ENCODE data around the gene STK33.
"Not testable (repeated sequence)": the region's sequence is repeated elsewhere in the genome, so short reads cannot be mapped to it uniquely, and the experiment has no call there.

Gene STK33

GRCh38 chr11:8543278-8543677 lies 50.8 kb downstream of the STK33 start:
- DNase-seq (ENCODE audit: low spot score), result no peak

GRCh38 chr11:8541448-8541847 lies 52.6 kb downstream of the STK33 start:
- no peak for DNase-seq (ENCODE audit: low spot score)

DNA sequence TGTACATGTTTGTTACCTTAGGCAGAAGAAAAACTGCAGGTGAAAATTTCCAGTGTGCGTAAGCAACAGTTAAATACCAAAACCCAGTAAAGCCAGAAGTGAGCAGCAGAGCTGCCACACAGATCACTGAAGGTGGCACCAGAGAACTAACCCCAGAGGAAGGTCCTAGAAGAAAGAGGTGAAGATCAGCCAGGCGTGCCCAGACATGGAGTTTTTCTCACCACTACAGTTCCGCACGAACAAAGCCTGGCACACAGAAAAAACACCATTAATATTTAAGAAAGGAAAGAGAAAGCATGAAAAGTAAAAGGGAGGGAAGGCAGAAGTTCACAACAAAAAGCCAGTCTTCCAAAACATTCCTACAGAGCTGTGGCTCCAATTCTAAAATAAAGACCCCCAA lies 60.7 kb downstream of the STK33 start:
- no peak for DNase-seq (ENCODE audit: low spot score)

DNA sequence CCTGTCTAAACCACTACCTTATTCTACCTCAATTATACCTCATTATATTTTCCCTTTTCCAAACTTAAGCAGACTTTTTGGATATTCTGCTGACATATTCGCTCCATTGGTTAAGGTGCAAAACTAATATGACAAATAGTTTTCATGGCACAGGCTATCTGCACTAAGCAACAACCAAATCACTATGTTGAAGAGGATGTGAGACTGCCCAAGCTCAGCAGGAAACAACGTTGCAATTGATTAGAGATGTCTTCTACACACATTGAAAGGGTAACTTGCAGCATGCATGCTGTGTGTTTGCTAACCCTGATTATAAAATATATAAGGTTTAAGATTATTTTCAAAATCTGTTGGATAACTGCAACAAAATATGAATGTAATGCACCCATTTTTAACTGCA lies 61.6 kb downstream of the STK33 start:
- DNase-seq (ENCODE audit: low spot score), result no peak

- no peak for DNase-seq (ENCODE audit: low spot score)
Observed at GRCh38 chr11:8531982-8532381, 62.0 kb downstream of the STK33 start.

DNA sequence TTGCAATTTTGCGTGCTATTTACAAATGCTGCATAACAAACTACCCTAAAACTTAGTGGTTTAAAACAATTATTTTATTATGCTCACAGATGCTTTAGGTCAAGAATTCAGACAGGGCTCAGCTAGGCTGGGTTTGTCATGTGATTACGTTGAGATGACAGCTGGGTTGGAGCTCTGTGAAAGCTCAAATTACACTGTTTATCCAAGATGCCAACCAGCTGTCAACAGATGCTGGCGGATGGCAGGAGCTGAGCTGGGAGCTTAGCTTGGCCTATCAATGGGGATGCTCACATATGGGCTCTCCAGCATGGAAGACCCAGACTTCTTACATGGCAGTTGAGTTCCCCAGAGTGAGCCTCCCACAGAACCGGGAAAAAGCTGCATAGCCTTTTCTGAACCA lies 62.7 kb downstream of the STK33 start:
- no peak for DNase-seq (ENCODE audit: low spot score)

DNA sequence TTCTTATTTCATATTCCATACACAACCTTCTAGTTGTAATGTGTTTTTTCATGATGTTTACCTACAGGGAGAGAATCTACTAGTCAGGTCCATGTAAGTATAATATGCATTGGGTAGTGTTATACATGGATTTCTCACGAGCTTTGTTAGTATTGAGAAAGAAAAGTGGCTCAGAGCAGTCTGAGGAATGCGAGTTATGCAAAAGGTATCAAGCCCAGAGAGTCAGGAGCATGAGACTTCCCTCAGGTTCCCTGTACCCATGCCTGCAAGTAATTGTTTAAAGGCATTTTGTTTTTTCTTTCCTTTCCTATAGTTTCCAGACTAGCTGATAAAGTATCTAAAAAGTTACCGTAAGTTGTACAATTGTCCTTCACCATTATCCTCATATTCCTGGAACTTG lies 66.1 kb downstream of the STK33 start:
- no peak for DNase-seq (ENCODE audit: low spot score)

GRCh38 chr11:8523396-8523795 lies 70.6 kb downstream of the STK33 start:
- DNase-seq (ENCODE audit: low spot score), result no peak

- no peak for DNase-seq (ENCODE audit: low spot score)
Observed at GRCh38 chr11:8512547-8512946, 81.5 kb downstream of the STK33 start.

DNA sequence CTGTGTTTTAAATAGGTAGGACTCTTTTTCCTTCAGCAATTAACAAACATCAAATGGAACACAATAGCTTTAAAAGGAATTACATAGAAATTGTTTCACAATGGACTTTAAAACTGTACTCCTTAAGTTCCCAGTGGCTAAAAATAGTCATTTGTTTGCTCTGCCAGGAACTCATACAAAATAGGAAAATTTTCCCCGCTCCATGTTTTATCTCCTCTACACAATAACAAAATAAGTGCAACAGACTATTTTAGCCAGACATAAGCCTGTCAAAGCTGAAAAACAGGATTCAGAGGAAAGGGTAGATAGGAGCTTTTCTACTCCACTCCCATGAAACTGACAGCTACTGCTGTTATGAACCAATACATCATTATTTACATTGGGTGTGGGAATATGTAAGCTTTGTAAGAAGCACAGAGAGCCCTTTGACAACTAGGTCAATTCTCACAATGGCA lies 90.1 kb downstream of the STK33 start:
- DNase-seq (ENCODE audit: low spot score), result no peak

DNA sequence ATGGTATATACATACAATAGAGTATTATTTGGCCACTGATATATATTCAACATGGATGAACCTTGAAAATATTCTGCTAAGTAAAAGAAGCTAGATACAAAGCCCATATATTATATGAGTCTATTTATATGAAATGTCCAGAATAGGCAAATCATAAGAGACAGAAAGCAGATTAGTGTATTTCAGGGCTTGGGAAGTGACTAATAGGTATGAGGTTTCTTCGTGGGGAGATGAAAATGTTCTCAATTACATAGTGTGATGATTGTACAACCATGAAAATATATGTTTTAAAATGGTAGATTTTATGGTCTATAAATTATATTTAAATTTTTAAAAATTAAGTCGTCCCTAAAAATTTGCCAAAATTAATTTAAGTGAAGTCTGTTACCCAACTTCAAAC lies 92.2 kb downstream of the STK33 start:
- no peak for DNase-seq (ENCODE audit: low spot score)

DNA sequence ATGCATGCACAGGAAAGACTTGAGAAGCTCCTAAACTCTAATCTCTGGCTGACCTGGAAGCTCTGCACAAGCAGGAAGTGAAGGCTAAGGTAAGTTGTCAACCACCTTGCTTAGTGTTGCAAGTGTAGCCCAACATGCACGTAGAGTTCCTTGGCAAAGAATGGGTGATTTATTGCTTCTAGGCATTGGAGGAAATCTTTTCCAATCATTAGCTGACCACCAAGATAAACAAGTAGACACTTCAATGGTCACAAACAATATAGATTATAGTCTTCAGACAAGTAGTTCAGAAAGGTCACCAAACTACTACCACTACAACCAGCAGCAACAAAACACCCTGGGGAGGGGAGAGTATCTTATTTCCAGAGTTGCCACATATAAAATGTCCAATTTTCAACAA lies 105.6 kb downstream of the STK33 start:
- DNase-seq (ENCODE audit: low spot score), result no peak

GRCh38 chr11:8487261-8487660 lies 106.8 kb downstream of the STK33 start:
- DNase-seq (ENCODE audit: low spot score), result no peak

DNA sequence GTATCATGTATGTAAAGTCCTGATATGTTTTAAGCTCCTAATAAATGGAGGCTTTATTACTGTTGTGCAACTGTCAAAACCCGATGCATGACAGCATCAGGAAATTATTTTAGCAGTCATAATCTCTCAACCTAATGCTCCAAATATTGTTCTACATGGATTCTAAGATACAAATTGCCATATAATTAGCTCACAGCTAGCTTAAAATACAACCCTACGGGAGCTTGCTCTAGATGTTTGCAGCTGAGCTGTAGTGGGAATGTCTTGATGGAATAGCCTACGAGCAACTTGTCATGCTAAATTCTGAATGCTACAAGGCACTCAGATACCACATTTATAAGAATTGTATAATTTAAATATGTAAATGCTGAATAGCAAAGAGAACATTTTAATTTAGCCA lies 109.8 kb downstream of the STK33 start:
- DNase-seq (ENCODE audit: low spot score), result no peak

- no peak for DNase-seq (ENCODE audit: low spot score)
Observed at GRCh38 chr11:8480858-8481257, 113.2 kb downstream of the STK33 start.

- DNase-seq (ENCODE audit: low spot score), result no peak
Observed at GRCh38 chr11:8477680-8478079, 116.3 kb downstream of the STK33 start.

- no peak for DNase-seq (ENCODE audit: low spot score)
Observed at GRCh38 chr11:8477151-8477550, 116.9 kb downstream of the STK33 start.

GRCh38 chr11:8467806-8468205 lies 126.2 kb downstream of the STK33 start:
- not testable (repeated sequence) for DNase-seq (ENCODE audit: low spot score)

DNA sequence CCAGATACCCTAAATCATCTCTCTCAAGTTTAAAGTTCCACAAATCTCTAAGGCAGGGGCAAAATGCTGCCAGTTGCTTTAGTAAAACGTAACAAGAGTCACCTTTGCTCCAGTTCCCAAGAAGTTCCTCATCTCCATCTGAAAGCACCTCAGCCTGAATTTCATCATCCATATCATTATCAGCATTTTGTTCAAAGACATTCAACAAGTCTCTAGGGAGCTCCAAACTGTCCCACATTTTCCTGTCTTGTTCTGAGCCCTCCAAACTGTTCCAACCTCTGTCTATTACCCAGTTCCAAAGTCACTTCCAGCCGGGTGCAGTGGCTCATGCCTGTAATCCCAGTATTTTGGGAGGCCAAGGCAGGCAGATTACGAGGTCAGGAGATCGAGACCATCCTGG lies 126.7 kb downstream of the STK33 start:
- not testable (repeated sequence) for DNase-seq (ENCODE audit: low spot score)

DNA sequence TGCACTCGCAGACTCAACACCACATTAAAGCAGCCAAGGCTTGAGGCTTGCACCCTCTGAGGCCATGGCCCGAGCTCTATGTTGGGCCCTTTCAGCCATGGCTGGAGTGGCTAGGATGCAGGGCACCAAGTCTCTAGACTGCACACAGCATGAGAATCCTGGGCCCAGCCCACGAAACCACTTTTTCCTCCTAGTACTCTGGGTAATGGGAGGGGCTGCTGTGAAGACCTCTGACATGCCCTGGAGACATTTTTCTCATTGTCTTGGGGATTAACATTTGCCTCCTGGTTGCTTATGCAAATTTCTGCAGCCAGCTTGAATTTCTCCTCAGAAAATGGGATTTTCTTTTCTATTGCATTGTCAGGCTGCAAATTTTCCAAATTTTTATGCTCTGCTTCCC lies 127.1 kb downstream of the STK33 start:
- DNase-seq (ENCODE audit: low spot score), result not testable (repeated sequence)

DNA sequence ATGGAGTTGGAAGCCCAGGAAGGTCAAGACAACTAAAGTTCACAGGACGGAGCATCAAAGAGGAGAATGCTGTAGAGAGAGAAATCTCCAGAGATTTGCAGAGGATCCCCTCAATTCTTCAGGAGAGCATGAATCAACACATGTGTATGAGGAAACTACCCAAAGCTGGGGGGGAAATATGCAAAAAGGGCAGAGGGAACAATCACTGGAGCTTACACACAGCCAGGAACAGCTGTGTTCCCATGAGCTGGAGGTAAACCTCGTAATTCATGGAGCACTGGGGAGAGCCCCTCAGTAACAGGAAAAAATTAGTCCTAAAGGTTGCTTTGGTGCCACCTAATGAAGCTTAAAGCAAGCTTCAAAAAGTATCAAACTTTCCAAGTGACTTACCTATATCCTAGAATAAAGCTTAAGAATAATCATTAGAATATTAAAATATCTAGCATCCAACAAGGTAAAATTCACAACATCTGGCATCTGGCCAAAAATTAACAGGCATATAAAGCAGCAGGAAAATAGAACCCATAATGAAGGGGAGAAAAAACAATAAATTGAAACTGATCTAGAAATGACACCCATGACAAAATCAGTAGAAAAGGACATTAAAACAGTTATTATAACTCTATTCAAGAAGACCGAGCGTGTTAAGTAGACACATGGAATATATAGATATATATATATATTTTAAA lies 134.2 kb downstream of the STK33 start:
- DNase-seq (ENCODE audit: low spot score), result no peak

GRCh38 chr11:8442301-8442700 lies 151.7 kb downstream of the STK33 start:
- no peak for DNase-seq (ENCODE audit: low spot score)

- DNase-seq (ENCODE audit: low spot score), result no peak
Observed at GRCh38 chr11:8440649-8441048, 153.4 kb downstream of the STK33 start.

- DNase-seq (ENCODE audit: low spot score), result no peak
Observed at GRCh38 chr11:8429483-8429882, 164.5 kb downstream of the STK33 start.

GRCh38 chr11:8426076-8426475 lies 168.0 kb downstream of the STK33 start:
- DNase-seq (ENCODE audit: low spot score), result no peak

All from hematopoietic multipotent progenitor cell treated with erythropoietin and hydrocortisone succinate and interleukin-3 and kit ligand, for 15 days (in vitro differentiated cells).